AG10803 (cell line): ENCODE data around the gene PROP1.
"Not testable (repeated sequence)": the region's sequence is repeated elsewhere in the genome, so short reads cannot be mapped to it uniquely, and the experiment has no call there.

Source experiments
- DNase-seq: peaks from one replicate; pipeline ENCODE4 v3.0.0; 2010; ENCODE audit warnings: low read depth
- H3K4me3 ChIP-seq: 2 replicates; pipeline ENCODE4 v1.5.1; 2011; ENCODE audit warnings: mild to moderate bottlenecking, low read length, control low read depth
- TF ChIP-seq, protein P1 (sequence below): conservative IDR thresholded peaks from 2 replicates; pipeline ENCODE4 v1.5.1; 2011; ENCODE audit warnings: mild to moderate bottlenecking, low read length, control low read depth, inconsistent platforms

The PROP1 gene

DNA sequence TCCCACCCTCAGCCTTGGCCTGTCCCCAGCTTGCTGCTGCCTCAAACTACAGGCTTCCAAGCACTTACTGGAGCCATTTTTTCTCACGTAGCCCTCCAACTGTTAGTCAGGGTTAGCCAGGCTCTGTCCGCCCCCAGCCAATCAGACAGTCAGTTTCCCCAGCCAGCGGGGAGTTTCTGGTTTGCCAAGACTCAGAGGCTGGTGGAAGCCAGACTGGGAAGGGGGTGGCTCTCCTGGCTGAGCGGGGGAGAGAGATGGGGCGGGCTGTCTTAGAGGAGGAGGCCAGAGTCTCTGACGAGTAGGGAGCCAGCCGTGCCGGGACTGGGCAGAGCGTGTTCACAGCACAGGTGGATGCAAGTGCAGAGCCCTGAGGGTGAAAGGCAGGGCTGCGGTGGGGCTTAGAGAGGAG, 15.3 kb downstream of the PROP1 start:
- TF ChIP-seq, protein P1, sequence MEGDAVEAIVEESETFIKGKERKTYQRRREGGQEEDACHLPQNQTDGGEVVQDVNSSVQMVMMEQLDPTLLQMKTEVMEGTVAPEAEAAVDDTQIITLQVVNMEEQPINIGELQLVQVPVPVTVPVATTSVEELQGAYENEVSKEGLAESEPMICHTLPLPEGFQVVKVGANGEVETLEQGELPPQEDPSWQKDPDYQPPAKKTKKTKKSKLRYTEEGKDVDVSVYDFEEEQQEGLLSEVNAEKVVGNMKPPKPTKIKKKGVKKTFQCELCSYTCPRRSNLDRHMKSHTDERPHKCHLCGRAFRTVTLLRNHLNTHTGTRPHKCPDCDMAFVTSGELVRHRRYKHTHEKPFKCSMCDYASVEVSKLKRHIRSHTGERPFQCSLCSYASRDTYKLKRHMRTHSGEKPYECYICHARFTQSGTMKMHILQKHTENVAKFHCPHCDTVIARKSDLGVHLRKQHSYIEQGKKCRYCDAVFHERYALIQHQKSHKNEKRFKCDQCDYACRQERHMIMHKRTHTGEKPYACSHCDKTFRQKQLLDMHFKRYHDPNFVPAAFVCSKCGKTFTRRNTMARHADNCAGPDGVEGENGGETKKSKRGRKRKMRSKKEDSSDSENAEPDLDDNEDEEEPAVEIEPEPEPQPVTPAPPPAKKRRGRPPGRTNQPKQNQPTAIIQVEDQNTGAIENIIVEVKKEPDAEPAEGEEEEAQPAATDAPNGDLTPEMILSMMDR, result no peak
- DNase-seq, result no peak
- no peak overlapping the region for H3K4me3 ChIP-seq

DNA sequence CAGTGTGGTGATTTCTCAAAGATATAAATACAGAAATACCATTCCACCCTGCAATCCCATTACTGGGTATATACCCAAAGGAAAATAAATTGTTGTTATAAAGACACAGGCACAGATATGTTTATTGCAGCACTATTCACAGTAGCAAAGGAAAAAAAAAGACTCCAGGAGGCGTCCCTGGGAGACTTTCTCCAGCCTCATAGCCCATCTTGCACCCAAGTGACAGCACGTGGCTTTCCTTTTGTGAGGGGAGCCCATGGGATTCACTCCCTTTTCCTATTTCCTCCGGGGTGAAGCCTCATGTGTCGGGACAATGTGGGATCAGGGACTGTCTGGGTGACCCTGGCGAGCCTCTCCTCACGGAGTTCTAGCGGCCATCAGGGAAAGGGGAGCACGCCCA, 18.4 kb downstream of the PROP1 start:
- DNase-seq, H3K4me3 ChIP-seq: not testable (repeated sequence)

DNA sequence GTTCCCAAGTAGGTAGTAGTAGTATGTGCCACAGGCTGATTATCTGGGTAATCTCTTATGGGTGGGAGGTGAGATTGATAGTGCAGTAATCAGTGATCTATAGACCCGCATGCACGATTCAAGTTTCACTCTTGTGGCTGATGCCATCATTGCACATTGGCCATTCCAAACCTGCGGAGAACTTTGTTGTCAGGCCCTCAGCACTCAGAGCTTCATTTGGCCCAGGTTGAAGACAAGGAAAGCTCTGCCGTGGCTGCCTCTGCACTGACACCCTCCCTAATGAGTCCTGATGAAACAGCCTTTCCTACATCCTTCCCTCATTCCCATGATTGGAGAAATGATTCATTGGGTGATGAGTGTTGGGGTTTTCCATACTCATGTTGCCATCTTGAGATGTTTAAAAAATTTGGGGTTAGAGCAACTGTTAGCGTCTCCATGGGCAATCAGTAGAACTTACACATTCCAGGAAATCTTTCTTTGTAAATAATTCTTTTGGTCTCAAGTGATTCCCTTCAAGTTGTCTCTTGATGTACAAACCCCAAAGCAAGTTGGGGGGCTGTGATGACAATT, 22.9 kb downstream of the PROP1 start:
- peak; percentile 64 for DNase-seq
- TF ChIP-seq, protein P1, result no peak
- H3K4me3 ChIP-seq, result no peak overlapping the region

DNA sequence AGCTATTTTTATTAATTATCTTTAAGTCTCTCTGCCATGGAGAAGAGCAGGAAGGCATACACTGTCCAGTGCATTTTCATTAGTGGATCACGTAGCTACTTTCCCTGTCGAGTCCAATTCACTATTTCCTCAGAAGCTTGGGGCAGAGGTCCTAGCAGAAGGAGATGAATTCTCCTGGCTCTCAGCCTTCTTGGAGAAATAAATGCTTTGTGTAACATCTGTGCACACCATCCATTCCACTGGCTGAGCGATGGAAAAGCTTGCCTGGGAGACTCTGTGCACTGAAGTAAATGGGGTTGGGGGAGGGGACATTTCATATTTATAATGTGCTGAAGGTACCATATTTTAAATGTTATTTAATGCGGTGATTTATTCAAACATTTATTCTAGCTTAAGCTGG, 23.4 kb downstream of the PROP1 start:
- DNase-seq, result peak; percentile 64
- no peak overlapping the region for H3K4me3 ChIP-seq
- TF ChIP-seq, protein P1, result no peak

DNA sequence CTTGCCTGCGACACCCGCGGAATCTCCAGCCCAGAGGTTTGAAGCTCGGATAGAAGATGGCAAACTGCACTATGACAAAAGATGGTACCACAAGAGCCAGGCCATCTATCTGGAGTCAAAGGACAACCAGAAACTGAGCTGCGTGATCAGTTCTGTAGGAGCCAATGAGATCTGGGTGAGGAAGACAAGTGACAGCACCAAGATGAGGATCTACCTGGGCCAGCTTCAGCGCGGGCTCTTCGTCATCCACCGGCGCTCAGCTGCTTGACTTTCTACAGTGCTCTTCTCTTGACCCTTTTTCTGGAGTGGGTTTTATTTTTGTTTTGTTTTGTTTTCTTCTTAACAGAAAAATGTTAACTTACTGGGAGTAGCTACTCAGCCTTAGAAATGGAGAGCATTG, 24.0 kb downstream of the PROP1 start:
- not testable (repeated sequence) for DNase-seq, H3K4me3 ChIP-seq

DNA sequence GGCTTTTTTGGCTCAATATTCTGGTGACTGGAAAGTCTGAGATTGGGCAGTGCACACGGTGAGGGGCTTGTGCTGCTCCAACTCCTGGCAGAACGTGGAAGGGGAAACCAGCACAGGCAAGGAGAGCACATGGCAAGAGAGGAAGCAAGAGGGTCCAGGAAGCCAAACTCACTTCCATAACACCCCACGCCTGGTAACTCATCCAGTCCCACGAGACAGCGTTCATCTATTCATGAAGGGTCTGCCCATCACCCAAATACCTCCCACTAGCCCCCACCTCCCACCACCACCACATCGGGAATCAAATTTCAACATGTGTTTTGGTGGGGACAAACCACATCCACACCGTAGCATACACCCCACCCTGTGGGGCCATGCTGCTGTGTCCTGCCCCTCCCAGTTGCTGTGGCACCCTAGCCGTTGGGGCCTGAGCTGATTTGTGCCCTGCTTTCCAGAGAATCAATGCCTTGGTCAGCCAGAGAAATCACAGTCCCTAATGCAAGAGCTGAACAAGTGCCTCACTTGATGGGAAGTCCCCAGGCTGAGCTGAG, 27.3 kb downstream of the PROP1 start:
- H3K4me3 ChIP-seq, result no peak overlapping the region
- DNase-seq, result no peak
- TF ChIP-seq, protein P1, result no peak

DNA sequence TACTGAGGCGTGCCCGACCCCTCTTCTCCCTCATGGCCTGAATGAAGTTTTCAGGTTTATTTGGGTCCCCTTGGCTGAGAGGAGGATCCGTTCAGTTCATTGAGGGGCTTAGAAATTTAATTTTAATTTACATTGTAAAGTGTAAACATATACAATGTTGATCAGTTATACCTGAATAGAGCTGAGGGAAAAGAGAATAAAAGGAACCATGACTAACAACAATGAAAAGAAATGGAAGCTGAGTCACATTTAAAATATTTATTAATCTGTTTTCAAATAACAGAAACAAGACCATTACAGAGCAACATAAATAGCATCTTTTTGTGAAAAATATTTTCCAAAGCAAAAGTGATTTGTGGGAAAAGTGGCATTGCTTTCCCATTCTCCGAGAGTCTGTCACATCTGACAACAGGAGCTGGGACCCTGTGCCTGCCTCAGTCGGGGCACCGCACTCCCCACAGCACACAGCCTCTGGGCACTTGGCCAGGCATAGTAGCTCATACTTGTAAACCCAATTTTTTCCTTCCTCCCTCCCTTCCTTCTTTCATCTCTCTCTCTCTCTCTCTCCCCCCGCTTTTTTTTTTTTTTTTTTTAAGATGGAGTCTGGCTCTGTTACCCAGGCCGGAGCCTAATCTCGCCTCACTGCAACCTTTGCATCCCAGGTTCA, 28.7 kb downstream of the PROP1 start:
- no peak for DNase-seq
- TF ChIP-seq, protein P1, result no peak
- H3K4me3 ChIP-seq, result no peak overlapping the region

DNA sequence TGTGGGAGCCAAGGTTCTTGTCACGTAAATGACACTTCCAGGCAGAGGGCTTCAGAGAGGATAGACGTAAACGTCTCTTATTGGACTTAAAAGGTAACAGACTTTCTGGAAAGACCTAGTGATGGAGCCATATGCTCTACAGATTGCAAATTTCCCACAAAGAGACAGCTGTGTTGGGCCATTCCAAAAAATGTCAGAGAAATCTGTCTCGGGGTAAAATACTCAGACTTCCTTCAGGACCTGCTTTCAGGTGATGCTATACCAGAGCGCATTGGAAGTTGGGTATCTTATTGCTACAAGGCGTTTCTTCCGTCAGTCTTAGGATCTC, 29.2 kb downstream of the PROP1 start:
- TF ChIP-seq, protein P1, result no peak
- DNase-seq, result no peak
- H3K4me3 ChIP-seq, result no peak overlapping the region
